Measurements from ENCODE around the gene SLC25A13. TPM values are rescaled to one million over a fixed set of nuclear protein-coding genes. Genes with fewer than 3 reads are reported as not detected.

SLC25A13 gene
- total and polyA plus RNA-seq, 2 of the 4 experiments (the other 2 are of a cell fraction): 7.4 to 11.7 TPM

- Histone ChIP-seq H2BK20ac (ENCODE audit: low read depth, low read length) (no peak overlapping the region), H3K14ac (replicated peaks; ENCODE audit: low read depth, low read length) (peak overlapping the region; percentile 55; the same call in 1 of the 2 replicates), H3K36me3 (ENCODE audit: control insufficient read depth, insufficient read depth, low read length) (0 out of 2 replicates have a peak, but pooled peaks cover 3% of the 10 kb centered on the region), H2BK5ac (ENCODE audit: low read depth, low read length, poor library complexity, severe bottlenecking) (no peak overlapping the region), H2BK15ac (ENCODE audit: low read depth, low read length) (no peak overlapping the region), H3K27ac (ENCODE audit: insufficient read depth, low read length) (0 out of 2 replicates have a peak overlapping the region, but pooled peaks have one; percentile 37), H3K4ac (ENCODE audit: low read depth, low read length) (no peak overlapping the region), H4K91ac (ENCODE audit: insufficient read depth, low read depth, low read length) (no peak overlapping the region), H2AK5ac (ENCODE audit: low read depth, low read length) (peak overlapping the region; percentile 44; the same call in 1 of the 2 replicates), H3K18ac (ENCODE audit: low read depth, low read length) (no peak overlapping the region), H3K9ac (ENCODE audit: low read depth, low read length) (no peak overlapping the region), H4K5ac (ENCODE audit: low read depth, low read length) (no peak overlapping the region), H3K4me3 (ENCODE audit: insufficient read depth, low read depth, low read length) (no peak overlapping the region), H3K9me1 (ENCODE audit: insufficient read depth, low read length) (peaks cover 3% of the 10 kb centered on the region; the same call in 1 of the 2 replicates), H3K27me3 (ENCODE audit: control insufficient read depth, insufficient read depth, low read length) (no peaks in the 10 kb centered on the region), H2AFZ (replicated peaks; ENCODE audit: low read length, poor library complexity) (no peak overlapping the region), H2AK9ac (replicated peaks; ENCODE audit: low read depth, low read length, poor library complexity) (no peak overlapping the region), H3K9me3 (ENCODE audit: control insufficient read depth, insufficient read depth, low read length) (no peaks in the 10 kb centered on the region), H3K56ac (ENCODE audit: extremely low read depth, insufficient read depth, low read length) (no peak overlapping the region), H3K23ac (ENCODE audit: low read depth, low read length) (no peak overlapping the region), H4K8ac (ENCODE audit: low read depth in 2 of 2, low read length in 2 of 2) (no peak overlapping the region), H2BK120ac (ENCODE audit: low read depth, low read length) (no peak overlapping the region), H4K20me1 (ENCODE audit: insufficient read depth, low read length) (0 out of 2 replicates have a peak, but pooled peaks cover 6% of the 10 kb centered on the region), H3K79me1 (ENCODE audit: low read depth in 1 of 2, low read length in 2 of 2) (peaks cover 4 to 20% of the 10 kb centered on the region in 2 experiments; a peak in 2 of 4 replicates), H3K4me1 (ENCODE audit: control insufficient read depth, insufficient read depth, low read length) (peaks cover 3% of the 10 kb centered on the region), H3K4me2 (ENCODE audit: low read depth, low read length) (no peak overlapping the region)
- no peak for ATAC-seq (ENCODE audit: low read depth)
- CTCF ChIA-PET: interaction anchor here (1.0 kb wide), 1 partner anchor 59 kb away, joined by 3 read pairs; no protein-coding TSS in a partner anchor
- no peak for TF ChIP-seq CHD1 (IDR thresholded peaks at IDR 0.05; ENCODE audit: low read depth, low read length)
- intact Hi-C loops (cut with micrococcal nuclease): no loop called here
- WGBS, 2 experiments (ENCODE audit: extremely low coverage in 2 of 2, insufficient read length in 1 of 2): no CpG with 5 or more reads among the region's 1 CpG
- DNase-seq: no peak
- in situ Hi-C loops (cut with MboI; ENCODE audit: low sequenced_read_pairs): no loop called here
- dilution Hi-C loops (cut with HindIII; ENCODE audit: low sequenced_read_pairs, unreplicated experiment): no loop called here
- no TSS peak for BruUV-seq (replicated peaks)
- POLR2A ChIA-PET (ENCODE audit: unreplicated experiment): no interaction called here
Measured at GRCh38 chr7:96237040-96237439, 84.9 kb downstream of the SLC25A13 start.

Data from IMR-90 (cell line).